Activated CD4-positive, alpha-beta memory T cell treated with anti-CD3 and anti-CD28 coated beads for 36 hours (primary cell): Measurements from ENCODE around the gene NOSIP. TPM values are rescaled to one million over a fixed set of nuclear protein-coding genes. Genes with fewer than 3 reads are reported as not detected.

ENCODE experiments used
- CTCF ChIA-PET: fragments of 350-600 bp; sonication (Branson Sonifier 250); formaldehyde crosslinking; loops from one replicate; lab custom pipeline; 2021; ENCODE audit warnings: antibody characterized with exemption, inconsistent platforms; lab: Charles Lee
- POLR2A ChIA-PET: fragments of 350-600 bp; sonication (Branson Sonifier 250); formaldehyde crosslinking; loops from one replicate; lab custom pipeline; 2021; ENCODE audit warnings: antibody characterized with exemption; lab: Charles Lee
- DNase-seq: peaks from one replicate; pipeline ENCODE4 v3.0.0-alpha.2; 2020
- H3K27ac Mint-ChIP-seq: one replicate; pipeline ENCODE4 v1.8.0; 2021; ENCODE audit warnings: mixed read lengths
- H3K27me3 Mint-ChIP-seq: one replicate; pipeline ENCODE4 v1.8.0; 2021; ENCODE audit warnings: mixed read lengths
- H3K36me3 Mint-ChIP-seq: one replicate; pipeline ENCODE4 v1.8.0; 2021; ENCODE audit warnings: mixed read lengths
- H3K4me1 Mint-ChIP-seq: one replicate; pipeline ENCODE4 v1.8.0; 2021; ENCODE audit warnings: low read depth, mixed read lengths
- H3K4me3 Mint-ChIP-seq: one replicate; pipeline ENCODE4 v1.8.0; 2021; ENCODE audit warnings: mild to moderate bottlenecking, mixed read lengths
- H3K9me3 Mint-ChIP-seq: one replicate; pipeline ENCODE4 v1.8.0; 2021; ENCODE audit warnings: mixed read lengths
- intact Hi-C: fragments of 100-400 bp; cut with micrococcal nuclease; formaldehyde crosslinking; loops from one replicate; pipeline ENCODE4 v1.15.1; 2023
- total RNA-seq, 2 experiments: library from RNA; stranded (reverse); gene quantifications; one replicate each; pipeline ENCODE4 v1.2.3, GENCODE V29; 2021

The NOSIP gene
- total RNA-seq, 2 experiments from 2014 or later: 80.3 to 84.3 TPM

GRCh38 chr19:49609499-49610092 lies 29.2 kb upstream of the NOSIP start:
- intact Hi-C loops: no loop called here
- Mint-ChIP-seq H3K4me1 (peaks cover 15% of the 10 kb centered on the region), H3K36me3 (peaks cover 7% of the 10 kb centered on the region), H3K9me3 (no peaks in the 10 kb centered on the region), H3K27me3 (no peaks in the 10 kb centered on the region), H3K4me3 (no peak overlapping the region), H3K27ac (no peak overlapping the region)
- DNase-seq: no peak
- ChIA-PET POLR2A (interaction anchor here (0.5 kb wide), 1 partner anchor 76 kb away, joined by 3 read pairs; no protein-coding TSS in a partner anchor), CTCF (interaction anchor here (0.6 kb wide), 1 partner anchor 63 kb away, joined by 5 read pairs; no protein-coding TSS in a partner anchor)

- CTCF ChIA-PET: interaction anchor here (0.5 kb wide), 1 partner anchor 54 kb away, joined by 3 read pairs; no protein-coding TSS in a partner anchor
- intact Hi-C loops: no loop called here
- H3K9me3 Mint-ChIP-seq: no peaks in the 10 kb centered on the region
- no peak overlapping the region for H3K27ac Mint-ChIP-seq
- POLR2A ChIA-PET: no interaction called here
- no peak overlapping the region for H3K4me3 Mint-ChIP-seq
- H3K36me3 Mint-ChIP-seq: peaks cover 19% of the 10 kb centered on the region
- no peak for DNase-seq
- no peaks in the 10 kb centered on the region for H3K27me3 Mint-ChIP-seq
- peaks cover 4% of the 10 kb centered on the region for H3K4me1 Mint-ChIP-seq
These were observed 25.2 kb upstream of the NOSIP start for GRCh38 chr19:49605605-49606004.

DNA sequence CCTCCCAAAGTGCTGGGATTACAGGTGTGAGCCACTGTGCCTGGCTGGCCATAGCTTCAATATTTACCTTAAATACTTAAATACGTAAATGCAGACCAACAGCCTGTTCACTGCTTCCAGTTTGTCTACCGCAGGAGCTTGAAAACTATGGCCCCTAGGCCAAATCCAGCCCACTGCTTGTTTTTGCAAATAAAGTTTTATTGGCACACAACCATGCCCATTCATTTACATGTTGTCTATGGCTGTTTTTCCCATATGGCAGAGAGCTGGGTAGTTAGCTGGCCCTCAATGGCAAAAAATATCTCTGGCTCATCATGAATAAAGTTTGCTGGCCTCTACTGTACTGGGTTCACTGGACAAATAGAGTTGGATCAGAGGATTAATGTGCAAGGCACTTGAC lies 22.4 kb upstream of the NOSIP start:
- Mint-ChIP-seq H3K4me1 (peaks cover 4% of the 10 kb centered on the region), H3K4me3 (no peak overlapping the region), H3K27ac (no peak overlapping the region), H3K9me3 (no peaks in the 10 kb centered on the region), H3K36me3 (peaks cover 33% of the 10 kb centered on the region), H3K27me3 (no peaks in the 10 kb centered on the region)
- ChIA-PET POLR2A (no interaction called here), CTCF (no interaction called here)
- intact Hi-C loops: no loop called here
- no peak for DNase-seq

- H3K4me3 Mint-ChIP-seq: no peak overlapping the region
- no peak for DNase-seq
- no peaks in the 10 kb centered on the region for H3K27me3 Mint-ChIP-seq
- H3K27ac Mint-ChIP-seq: no peak overlapping the region
- POLR2A ChIA-PET: no interaction called here
- intact Hi-C loops: no loop called here
- peaks cover 4% of the 10 kb centered on the region for H3K4me1 Mint-ChIP-seq
- H3K36me3 Mint-ChIP-seq: peaks cover 33% of the 10 kb centered on the region
- H3K9me3 Mint-ChIP-seq: no peaks in the 10 kb centered on the region
- CTCF ChIA-PET: interaction anchor here (0.6 kb wide), 1 partner anchor 98 kb away, joined by 3 read pairs; no protein-coding TSS in a partner anchor
These were observed 21.2 kb upstream of the NOSIP start for GRCh38 chr19:49601482-49602038.

DNA sequence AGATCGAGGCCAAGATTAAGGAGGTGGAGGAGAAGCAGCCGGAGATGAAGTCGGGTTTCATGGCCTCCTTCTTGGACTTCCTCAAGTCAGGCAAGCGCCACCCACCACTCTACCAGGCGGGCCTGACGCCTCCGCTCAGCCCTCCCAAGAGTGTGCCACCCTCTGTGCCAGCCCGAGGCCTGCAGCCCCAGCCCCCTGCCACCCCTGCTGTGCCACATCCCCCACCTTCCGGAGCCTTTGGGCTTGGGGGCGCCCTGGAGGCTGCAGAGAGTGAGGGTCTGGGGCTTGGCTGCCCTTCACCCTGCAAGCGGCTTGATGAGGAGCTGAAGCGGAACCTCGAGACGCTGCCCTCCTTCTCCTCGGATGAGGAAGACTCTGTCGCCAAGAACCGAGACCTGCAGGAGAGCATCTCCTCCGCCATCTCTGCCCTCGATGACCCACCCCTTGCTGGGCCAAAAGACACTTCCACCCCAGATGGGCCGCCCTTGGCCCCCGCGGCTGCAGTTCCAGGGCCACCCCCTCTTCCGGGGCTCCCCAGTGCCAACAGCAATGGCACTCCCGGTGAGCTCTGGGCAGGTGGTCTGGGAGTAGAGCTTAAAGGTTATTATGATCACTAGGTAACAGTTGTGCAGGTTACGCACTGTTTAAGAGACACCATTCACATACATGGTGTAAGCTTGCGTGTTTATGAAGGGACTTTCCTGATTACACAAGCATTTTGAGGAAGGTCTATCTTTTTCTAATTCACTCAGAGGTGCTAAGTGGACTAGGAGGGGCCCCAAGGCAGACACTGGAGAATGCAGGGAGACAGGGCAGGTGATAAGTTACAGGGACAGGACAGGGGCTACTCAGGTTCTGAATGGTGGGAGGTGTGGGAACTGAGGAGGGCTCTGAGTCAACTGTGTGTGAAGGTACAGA lies 19.3 kb upstream of the NOSIP start:
- no peaks in the 10 kb centered on the region for H3K9me3 Mint-ChIP-seq
- ChIA-PET POLR2A (interaction anchor here (0.6 kb wide), 1 partner anchor 41 kb away, joined by 3 read pairs; the partner anchor contains the start of gene RRAS), CTCF (interaction anchor here (1.1 kb wide), 1 partner anchor 11 kb away, joined by 3 read pairs; no protein-coding TSS in a partner anchor)
- H3K27me3 Mint-ChIP-seq: no peaks in the 10 kb centered on the region
- no peak for DNase-seq
- peaks cover 3% of the 10 kb centered on the region for H3K4me1 Mint-ChIP-seq
- H3K27ac Mint-ChIP-seq: peak overlapping the region; percentile 19
- intact Hi-C loops: no loop called here
- H3K36me3 Mint-ChIP-seq: peaks cover 36% of the 10 kb centered on the region
- no peak overlapping the region for H3K4me3 Mint-ChIP-seq

GRCh38 chr19:49597703-49597974 lies 17.3 kb upstream of the NOSIP start:
- Mint-ChIP-seq H3K27me3 (no peaks in the 10 kb centered on the region), H3K4me3 (no peak overlapping the region), H3K4me1 (peaks cover 16% of the 10 kb centered on the region), H3K36me3 (peaks cover 40% of the 10 kb centered on the region), H3K27ac (no peak overlapping the region), H3K9me3 (no peaks in the 10 kb centered on the region)
- intact Hi-C loops: no loop called here
- ChIA-PET CTCF (no interaction called here), POLR2A (no interaction called here)
- no peak for DNase-seq

DNA sequence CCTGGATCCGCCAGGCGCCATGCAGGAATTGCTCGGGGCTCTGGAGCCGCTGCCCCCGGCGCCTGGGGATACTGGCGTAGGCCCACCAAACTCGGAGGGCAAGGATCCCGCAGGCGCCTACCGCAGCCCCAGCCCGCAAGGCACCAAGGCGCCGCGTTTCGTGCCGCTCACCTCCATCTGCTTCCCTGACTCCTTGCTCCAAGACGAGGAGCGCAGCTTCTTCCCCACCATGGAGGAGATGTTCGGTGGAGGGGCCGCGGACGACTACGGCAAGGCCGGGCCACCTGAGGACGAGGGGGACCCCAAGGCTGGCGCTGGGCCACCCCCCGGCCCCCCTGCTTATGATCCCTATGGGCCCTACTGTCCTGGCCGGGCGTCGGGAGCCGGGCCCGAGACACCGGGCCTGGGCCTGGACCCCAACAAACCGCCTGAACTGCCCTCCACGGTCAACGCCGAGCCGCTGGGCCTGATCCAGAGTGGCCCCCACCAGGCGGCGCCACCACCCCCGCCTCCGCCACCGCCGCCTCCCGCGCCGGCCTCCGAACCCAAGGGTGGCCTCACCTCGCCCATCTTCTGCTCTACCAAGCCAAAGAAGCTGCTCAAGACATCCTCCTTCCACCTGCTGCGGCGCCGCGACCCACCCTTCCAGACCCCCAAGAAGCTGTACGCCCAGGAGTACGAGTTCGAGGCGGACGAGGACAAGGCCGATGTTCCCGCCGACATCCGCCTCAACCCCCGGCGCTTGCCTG lies 16.8 kb upstream of the NOSIP start:
- intact Hi-C loops: no loop called here
- ChIA-PET POLR2A (no interaction called here), CTCF (no interaction called here)
- Mint-ChIP-seq H3K4me1 (peaks cover 19% of the 10 kb centered on the region), H3K27me3 (no peaks in the 10 kb centered on the region), H3K36me3 (peaks cover 39% of the 10 kb centered on the region), H3K27ac (no peak overlapping the region), H3K9me3 (no peaks in the 10 kb centered on the region), H3K4me3 (no peak overlapping the region)
- DNase-seq: no peak

GRCh38 chr19:49596407-49596806 lies 16.1 kb upstream of the NOSIP start:
- intact Hi-C loops: no loop called here
- DNase-seq: no peak
- H3K4me3 Mint-ChIP-seq: no peak overlapping the region
- peaks cover 34% of the 10 kb centered on the region for H3K36me3 Mint-ChIP-seq
- H3K4me1 Mint-ChIP-seq: peaks cover 19% of the 10 kb centered on the region
- POLR2A ChIA-PET: interaction anchor here (1.3 kb wide), 1 partner anchor 16 kb away, joined by 4 read pairs; the partner anchor contains the start of genes NOSIP and PRRG2
- CTCF ChIA-PET: no interaction called here
- H3K27me3 Mint-ChIP-seq: no peaks in the 10 kb centered on the region
- no peaks in the 10 kb centered on the region for H3K9me3 Mint-ChIP-seq
- no peak overlapping the region for H3K27ac Mint-ChIP-seq

DNA sequence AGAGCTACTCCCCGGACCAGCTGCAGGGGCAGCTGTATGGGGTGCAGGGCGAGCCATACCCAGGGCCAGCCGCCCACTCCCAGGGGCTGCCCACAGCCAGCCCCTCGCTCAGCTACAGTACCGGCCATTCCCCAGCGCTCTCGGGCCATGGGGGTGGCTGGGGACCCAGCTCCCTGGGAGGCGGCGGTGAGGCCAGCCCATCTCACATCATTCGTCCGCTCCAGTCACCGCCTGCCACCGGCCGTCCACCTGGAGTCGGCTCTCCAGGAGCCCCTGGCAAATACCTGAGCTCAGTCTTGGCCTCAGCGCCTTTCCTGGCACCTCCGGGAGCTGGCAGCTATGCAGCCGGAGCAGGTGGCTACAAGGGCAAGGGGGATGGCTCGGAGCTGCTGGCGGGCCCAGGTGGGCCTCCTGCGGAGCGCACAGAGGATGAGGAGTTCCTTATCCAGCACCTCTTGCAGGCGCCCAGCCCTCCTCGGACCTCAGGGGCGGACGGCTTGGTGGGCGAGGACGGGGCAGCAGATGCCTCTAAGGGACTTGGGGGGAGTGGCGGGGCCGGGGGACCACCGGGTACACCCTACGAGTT lies 15.6 kb upstream of the NOSIP start:
- intact Hi-C loops: no loop called here
- H3K4me3 Mint-ChIP-seq: no peak overlapping the region
- no peak for DNase-seq
- peaks cover 17% of the 10 kb centered on the region for H3K4me1 Mint-ChIP-seq
- H3K36me3 Mint-ChIP-seq: peaks cover 31% of the 10 kb centered on the region
- no peaks in the 10 kb centered on the region for H3K9me3 Mint-ChIP-seq
- CTCF ChIA-PET: no interaction called here
- H3K27ac Mint-ChIP-seq: no peak overlapping the region
- no peaks in the 10 kb centered on the region for H3K27me3 Mint-ChIP-seq
- POLR2A ChIA-PET: interaction anchor here (1.3 kb wide), 1 partner anchor 15 kb away, joined by 4 read pairs; the partner anchor contains the start of genes NOSIP and PRRG2

GRCh38 chr19:49594993-49595818 lies 14.8 kb upstream of the NOSIP start:
- CTCF ChIA-PET: interaction anchor here (1.1 kb wide), 1 partner anchor 88 kb away, joined by 3 read pairs; no protein-coding TSS in a partner anchor
- POLR2A ChIA-PET: interaction anchor here (1.3 kb wide), 1 partner anchor 15 kb away, joined by 4 read pairs; the partner anchor contains the start of genes NOSIP and PRRG2
- intact Hi-C loops: loop anchor here (5.0 kb wide), 2 partner anchors 217 to 272 kb away; partner anchors contain the start of genes FUZ and PNKP
- Mint-ChIP-seq H3K4me3 (no peak overlapping the region), H3K36me3 (peaks cover 28% of the 10 kb centered on the region), H3K9me3 (no peaks in the 10 kb centered on the region), H3K27me3 (no peaks in the 10 kb centered on the region), H3K27ac (no peak overlapping the region), H3K4me1 (peaks cover 16% of the 10 kb centered on the region)
- DNase-seq: no peak
